Immature natural killer cell (primary cell): ENCODE data around the gene PTEN. TPM values are rescaled to one million over a fixed set of nuclear protein-coding genes. Genes with fewer than 3 reads are reported as not detected.

Source experiments
- DNase-seq, 3 donors: peaks; one replicate each; pipeline ENCODE4 v3.0.0; 2022; ENCODE audit warnings: mixed read lengths in 1 of 3
- H3K27ac Mint-ChIP-seq, 6 donors: one replicate each; pipeline ENCODE4 v1.8.0; 2020; ENCODE audit warnings: mixed read lengths in 6 of 6, mild to moderate bottlenecking in 5 of 6, inconsistent platforms in 4 of 6, moderate library complexity in 3 of 6
- H3K27me3 Mint-ChIP-seq, 3 donors: one replicate each; pipeline ENCODE4 v1.8.0; 2020 to 2021; ENCODE audit warnings: low read depth in 3 of 3, mild to moderate bottlenecking in 3 of 3, mixed read lengths in 3 of 3, moderate library complexity in 3 of 3, inconsistent platforms in 1 of 3
- H3K36me3 Mint-ChIP-seq, 3 donors: one replicate each; pipeline ENCODE4 v1.8.0; 2020; ENCODE audit warnings: mixed read lengths in 3 of 3, inconsistent platforms in 2 of 3, mild to moderate bottlenecking in 2 of 3
- H3K4me1 Mint-ChIP-seq, 2 donors: one replicate each; pipeline ENCODE4 v1.8.0; 2020; ENCODE audit warnings: inconsistent platforms in 2 of 2, mild to moderate bottlenecking in 2 of 2, mixed read lengths in 2 of 2, moderate library complexity in 1 of 2
- H3K4me3 Mint-ChIP-seq, 5 donors: one replicate each; pipeline ENCODE4 v1.8.0; 2020; ENCODE audit warnings: mild to moderate bottlenecking in 5 of 5, mixed read lengths in 5 of 5, inconsistent platforms in 3 of 5, moderate library complexity in 3 of 5
- H3K9me3 Mint-ChIP-seq, 6 donors: one replicate each; pipeline ENCODE4 v1.8.0; 2020; ENCODE audit warnings: mild to moderate bottlenecking in 6 of 6, mixed read lengths in 6 of 6, inconsistent platforms in 4 of 6, moderate library complexity in 3 of 6
- polyA plus RNA-seq, 3 donors: library from polyadenylated mRNA; unstranded; fragments of 300-500 nt; fragmentation: Illumina TruSeq; gene quantifications; one replicate each; pipeline ENCODE4 v1.2.3, GENCODE V29; 2021

Gene PTEN
- polyA plus RNA-seq, 3 donors from 2014 or later: 18.0 to 33.5 (median 30.6) TPM

DNA sequence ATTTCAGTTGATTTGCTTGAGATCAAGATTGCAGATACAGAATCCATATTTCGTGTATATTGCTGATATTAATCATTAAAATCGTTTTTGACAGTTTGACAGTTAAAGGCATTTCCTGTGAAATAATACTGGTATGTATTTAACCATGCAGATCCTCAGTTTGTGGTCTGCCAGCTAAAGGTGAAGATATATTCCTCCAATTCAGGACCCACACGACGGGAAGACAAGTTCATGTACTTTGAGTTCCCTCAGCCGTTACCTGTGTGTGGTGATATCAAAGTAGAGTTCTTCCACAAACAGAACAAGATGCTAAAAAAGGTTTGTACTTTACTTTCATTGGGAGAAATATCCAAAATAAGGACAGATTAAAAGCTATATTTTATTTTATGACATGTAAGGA is 94.3 kb downstream of the PTEN start:
- H3K4me1 Mint-ChIP-seq: peaks cover 20 to 42% of the 10 kb centered on the region in 2 donors
- no peaks in the 10 kb centered on the region for H3K27me3 Mint-ChIP-seq
- no peak for DNase-seq
- H3K9me3 Mint-ChIP-seq: no peaks in the 10 kb centered on the region
- H3K36me3 Mint-ChIP-seq: peaks cover 21 to 27% (median 25%) of the 10 kb centered on the region in 3 donors
- H3K27ac Mint-ChIP-seq: peak overlapping the region in 1 of 6 donors; percentile 28
- H3K4me3 Mint-ChIP-seq: no peak overlapping the region

DNA sequence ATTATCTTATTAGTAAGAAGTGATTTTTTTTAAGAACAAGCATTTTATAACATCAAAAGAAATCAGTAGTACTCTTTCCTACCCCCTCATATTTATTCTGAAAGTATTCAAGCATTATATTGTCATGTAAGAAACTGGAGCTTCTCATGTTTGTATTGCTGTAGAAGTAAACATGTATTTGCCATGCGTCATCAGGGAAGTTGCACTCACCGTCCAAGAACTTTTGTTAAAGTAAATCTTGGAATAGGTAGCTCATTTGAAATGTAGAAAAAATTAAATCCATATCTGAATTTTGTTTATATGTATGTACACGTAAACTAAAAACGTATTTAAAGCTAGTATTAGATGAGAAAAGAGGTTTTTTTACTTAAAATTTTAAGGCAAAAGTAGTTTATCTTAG is 96.8 kb downstream of the PTEN start:
- H3K27ac Mint-ChIP-seq: no peak overlapping the region
- DNase-seq: no peak
- no peaks in the 10 kb centered on the region for H3K9me3 Mint-ChIP-seq
- H3K4me1 Mint-ChIP-seq: peaks cover 18 to 41% of the 10 kb centered on the region in 2 donors
- no peak overlapping the region for H3K4me3 Mint-ChIP-seq
- H3K36me3 Mint-ChIP-seq: peaks cover 22 to 27% (median 25%) of the 10 kb centered on the region in 3 donors
- H3K27me3 Mint-ChIP-seq: no peaks in the 10 kb centered on the region

DNA sequence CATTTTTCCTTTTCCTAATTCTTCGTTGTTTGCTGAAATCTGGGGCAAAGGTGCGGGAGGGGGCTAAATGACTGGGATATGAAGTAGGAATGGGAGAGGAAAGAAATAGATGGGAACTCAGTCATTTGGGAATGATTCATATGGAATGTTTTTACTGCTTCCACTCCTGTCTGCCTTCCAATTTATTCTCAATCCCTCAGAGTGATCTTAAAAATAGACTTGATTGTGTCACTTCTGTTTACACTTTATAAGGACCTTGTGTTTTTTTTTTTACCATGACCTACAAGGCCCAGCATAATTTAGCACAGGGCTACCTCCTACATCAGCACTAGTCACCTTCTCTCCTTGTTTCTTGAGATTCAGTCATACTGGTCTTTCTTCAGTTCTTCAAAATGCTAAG is 97.9 kb downstream of the PTEN start:
- H3K27me3 Mint-ChIP-seq: no peaks in the 10 kb centered on the region
- peaks cover 22 to 33% (median 25%) of the 10 kb centered on the region in 3 donors for H3K36me3 Mint-ChIP-seq
- H3K27ac Mint-ChIP-seq: peak overlapping the region in 3 of 6 donors; percentile 6 to 59 (median 28)

DNA sequence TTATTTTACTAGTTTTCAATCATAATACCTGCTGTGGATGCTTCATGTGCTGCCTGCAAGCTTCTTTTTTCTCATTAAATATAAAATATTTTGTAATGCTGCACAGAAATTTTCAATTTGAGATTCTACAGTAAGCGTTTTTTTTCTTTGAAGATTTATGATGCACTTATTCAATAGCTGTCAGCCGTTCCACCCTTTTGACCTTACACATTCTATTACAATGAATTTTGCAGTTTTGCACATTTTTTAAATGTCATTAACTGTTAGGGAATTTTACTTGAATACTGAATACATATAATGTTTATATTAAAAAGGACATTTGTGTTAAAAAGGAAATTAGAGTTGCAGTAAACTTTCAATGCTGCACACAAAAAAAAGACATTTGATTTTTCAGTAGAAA is 103.0 kb downstream of the PTEN start:
- H3K27ac Mint-ChIP-seq: peak overlapping the region in 2 of 6 donors; percentile 32 to 51

More for the DNA sequence above, 97.9 kb downstream of the PTEN start:
- Mint-ChIP-seq H3K4me1 (peaks cover 14 to 36% of the 10 kb centered on the region in 2 donors), H3K4me3 (no peak overlapping the region), H3K9me3 (no peaks in the 10 kb centered on the region)
- no peak for DNase-seq

DNA sequence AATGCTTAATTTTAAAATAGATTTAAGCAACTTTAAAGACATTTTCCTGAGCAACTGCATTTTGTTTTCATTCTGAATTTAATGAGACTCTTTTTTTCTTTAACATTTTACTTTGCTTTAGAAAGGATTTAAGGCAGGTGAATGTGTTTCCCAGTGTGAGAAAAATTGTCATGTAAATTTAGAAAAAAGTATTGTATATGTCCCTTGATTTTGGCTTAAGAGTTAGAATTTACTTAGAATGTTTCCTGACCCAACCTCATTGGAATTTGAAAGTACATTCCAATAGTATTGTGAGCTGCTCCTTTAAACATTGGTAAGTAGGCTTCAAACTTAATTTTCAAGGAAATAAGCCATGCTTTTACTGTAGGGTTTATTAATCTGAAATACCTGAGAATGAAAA is 110.2 kb downstream of the PTEN start:
- H3K27ac Mint-ChIP-seq: no peak overlapping the region
- peaks cover 0 to 3% (median 3%) of the 10 kb centered on the region in 3 donors for H3K27me3 Mint-ChIP-seq
- DNase-seq: no peak
- H3K36me3 Mint-ChIP-seq: no peaks in the 10 kb centered on the region
- no peaks in the 10 kb centered on the region for H3K4me1 Mint-ChIP-seq
- no peak overlapping the region for H3K4me3 Mint-ChIP-seq
- H3K9me3 Mint-ChIP-seq: no peaks in the 10 kb centered on the region

More for the DNA sequence above, 103.0 kb downstream of the PTEN start:
- Mint-ChIP-seq H3K9me3 (no peaks in the 10 kb centered on the region), H3K36me3 (peaks cover 11 to 18% (median 12%) of the 10 kb centered on the region in 3 donors), H3K4me3 (no peak overlapping the region), H3K27me3 (no peaks in the 10 kb centered on the region), H3K4me1 (peaks cover 4 to 13% of the 10 kb centered on the region in 2 donors)
- DNase-seq: no peak

DNA sequence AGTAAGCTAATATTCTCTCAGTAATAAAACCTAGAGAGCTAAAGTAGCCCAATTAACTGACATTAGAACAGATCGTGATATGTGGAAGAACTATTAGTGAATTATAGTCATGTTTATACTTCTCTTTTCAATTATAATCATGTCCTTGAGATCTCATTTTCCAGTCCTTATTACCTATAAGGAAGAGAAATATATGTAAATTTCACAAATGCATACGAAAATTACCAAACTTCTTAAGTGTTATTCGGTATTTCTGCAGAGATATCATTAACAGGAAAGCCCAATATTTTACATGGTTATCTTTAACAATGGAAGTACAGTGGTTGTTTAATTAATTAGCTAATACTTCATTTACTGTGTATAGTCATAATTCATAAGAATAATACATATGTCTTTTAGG is 110.7 kb downstream of the PTEN start:
- Mint-ChIP-seq H3K27ac (no peak overlapping the region), H3K36me3 (no peaks in the 10 kb centered on the region), H3K4me1 (no peaks in the 10 kb centered on the region), H3K9me3 (no peaks in the 10 kb centered on the region), H3K4me3 (no peak overlapping the region), H3K27me3 (peaks cover 0 to 3% (median 3%) of the 10 kb centered on the region in 3 donors)
- DNase-seq: no peak

DNA sequence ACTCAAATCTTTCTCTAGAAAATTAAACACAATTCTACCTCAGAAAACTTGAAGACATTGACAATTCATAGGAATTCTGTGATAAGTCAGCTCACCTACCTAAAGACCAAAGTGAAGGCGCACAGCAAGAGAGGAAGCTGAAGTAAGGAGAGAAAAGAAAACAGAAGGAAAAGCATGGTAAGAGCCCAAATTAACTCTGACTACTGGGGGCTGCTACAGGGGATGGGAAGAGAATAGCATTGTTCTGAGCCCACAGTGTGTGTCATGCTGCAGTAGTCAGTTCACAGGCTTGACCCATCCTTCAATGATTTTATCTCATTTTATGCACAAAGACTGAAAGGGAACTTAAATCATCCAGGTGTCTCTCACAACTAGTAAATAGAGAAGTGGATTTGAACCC is 111.3 kb downstream of the PTEN start:
- H3K9me3 Mint-ChIP-seq: no peaks in the 10 kb centered on the region
- no peak overlapping the region for H3K27ac Mint-ChIP-seq
- H3K4me3 Mint-ChIP-seq: no peak overlapping the region
- peaks cover 0 to 3% (median 3%) of the 10 kb centered on the region in 3 donors for H3K27me3 Mint-ChIP-seq
- DNase-seq: no peak
- H3K36me3 Mint-ChIP-seq: no peaks in the 10 kb centered on the region
- H3K4me1 Mint-ChIP-seq: no peaks in the 10 kb centered on the region

DNA sequence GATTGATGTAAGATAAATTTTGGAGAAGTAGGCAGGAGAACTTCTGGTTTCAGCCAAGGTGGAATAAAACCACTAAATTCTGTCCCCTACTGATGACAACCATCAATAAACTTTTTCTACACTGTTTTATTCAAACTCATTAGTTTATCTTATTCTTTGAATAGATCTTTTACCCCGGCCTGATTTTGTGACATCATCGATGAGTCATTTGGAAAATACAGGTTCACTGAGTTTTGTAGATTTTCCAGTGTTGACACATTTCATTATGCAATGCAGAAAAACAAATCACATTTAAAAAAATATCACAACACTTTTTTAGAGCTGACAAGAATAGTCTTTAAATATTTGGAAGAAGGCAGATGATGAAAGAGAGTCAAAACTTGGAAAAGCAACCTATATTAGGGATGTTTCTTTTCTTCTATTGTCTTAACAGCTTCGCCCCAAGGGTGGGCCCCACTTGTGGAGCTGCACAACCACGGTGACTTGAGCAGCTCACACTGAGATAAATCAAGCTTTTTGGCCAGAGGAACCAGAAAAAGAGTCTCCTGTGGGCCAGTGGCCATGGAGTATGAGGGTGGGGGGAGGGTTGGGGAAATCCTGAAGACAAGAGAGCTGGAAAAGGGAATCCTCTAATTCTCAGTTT is 112.8 kb downstream of the PTEN start:
- Mint-ChIP-seq H3K4me3 (no peak overlapping the region), H3K9me3 (no peaks in the 10 kb centered on the region), H3K4me1 (no peaks in the 10 kb centered on the region), H3K36me3 (no peaks in the 10 kb centered on the region), H3K27ac (no peak overlapping the region), H3K27me3 (peaks cover 0 to 3% (median 3%) of the 10 kb centered on the region in 3 donors)
- DNase-seq: no peak

DNA sequence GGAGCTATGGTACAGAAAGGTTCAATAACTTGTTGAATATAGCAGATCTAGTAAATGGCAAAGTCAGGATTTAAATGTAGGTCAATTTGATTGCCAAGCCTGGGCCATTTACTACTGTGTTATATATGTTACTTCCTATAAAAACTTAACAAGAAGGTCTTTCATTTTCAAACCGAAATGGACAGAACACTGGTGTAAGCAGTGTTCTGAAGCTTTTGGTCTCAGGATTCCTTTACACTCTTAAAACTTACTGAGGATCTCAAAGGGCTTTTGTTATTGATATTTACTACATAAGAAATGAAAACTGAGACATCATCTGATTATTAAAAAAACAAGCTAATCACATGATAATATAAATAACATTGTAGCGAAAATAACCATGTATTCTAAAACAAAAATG is 114.7 kb downstream of the PTEN start:
- no peak overlapping the region for H3K27ac Mint-ChIP-seq
- H3K36me3 Mint-ChIP-seq: no peaks in the 10 kb centered on the region
- no peak overlapping the region for H3K4me3 Mint-ChIP-seq
- no peaks in the 10 kb centered on the region for H3K9me3 Mint-ChIP-seq
- H3K27me3 Mint-ChIP-seq: peaks cover 3% of the 10 kb centered on the region in 3 donors
- H3K4me1 Mint-ChIP-seq: no peaks in the 10 kb centered on the region
- no peak for DNase-seq

DNA sequence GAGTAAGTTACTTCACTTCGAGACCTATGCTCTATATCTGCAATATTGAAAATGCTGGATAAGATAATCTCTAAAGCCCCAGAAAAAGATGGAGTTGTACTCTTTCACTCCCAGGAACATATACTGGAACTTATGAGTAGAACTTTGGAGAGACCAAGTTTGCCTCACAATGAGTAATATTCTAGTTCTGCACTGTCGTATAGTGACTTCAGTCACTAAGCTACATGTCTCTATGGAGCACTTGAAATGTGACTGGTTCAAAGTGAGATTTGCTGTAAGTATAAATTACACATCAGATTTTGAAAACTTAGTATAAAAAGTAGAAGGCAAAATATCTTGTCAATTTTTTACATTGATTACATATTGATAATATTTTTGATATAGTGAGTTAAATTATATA is 116.4 kb downstream of the PTEN start:
- Mint-ChIP-seq H3K9me3 (no peaks in the 10 kb centered on the region), H3K4me3 (no peak overlapping the region), H3K27me3 (peaks cover 3 to 8% (median 4%) of the 10 kb centered on the region in 3 donors), H3K27ac (no peak overlapping the region), H3K4me1 (no peaks in the 10 kb centered on the region), H3K36me3 (no peaks in the 10 kb centered on the region)
- DNase-seq: no peak

DNA sequence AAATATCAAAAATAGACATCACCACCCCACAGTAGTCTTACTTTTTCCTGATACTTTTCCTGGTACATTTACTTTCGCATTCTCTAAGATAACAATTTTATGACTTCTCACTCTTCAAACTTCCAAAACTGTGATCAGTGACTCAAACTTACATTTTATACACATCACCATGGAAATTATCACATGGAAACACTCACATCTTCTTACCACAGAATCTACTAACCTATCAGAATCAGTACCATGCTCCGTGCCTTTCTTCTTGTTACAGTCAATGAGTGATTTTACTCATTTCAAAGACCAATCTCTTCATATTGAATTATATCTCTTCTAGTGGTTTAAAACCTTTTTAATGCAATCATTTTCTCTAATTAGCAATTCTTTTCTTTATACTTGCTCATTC is 120.3 kb downstream of the PTEN start:
- Mint-ChIP-seq H3K27ac (no peak overlapping the region), H3K36me3 (peaks cover 0 to 4% (median 0%) of the 10 kb centered on the region in 3 donors), H3K4me1 (no peaks in the 10 kb centered on the region), H3K4me3 (no peak overlapping the region), H3K27me3 (peaks cover 1 to 5% (median 3%) of the 10 kb centered on the region in 3 donors), H3K9me3 (no peaks in the 10 kb centered on the region)
- no peak for DNase-seq

DNA sequence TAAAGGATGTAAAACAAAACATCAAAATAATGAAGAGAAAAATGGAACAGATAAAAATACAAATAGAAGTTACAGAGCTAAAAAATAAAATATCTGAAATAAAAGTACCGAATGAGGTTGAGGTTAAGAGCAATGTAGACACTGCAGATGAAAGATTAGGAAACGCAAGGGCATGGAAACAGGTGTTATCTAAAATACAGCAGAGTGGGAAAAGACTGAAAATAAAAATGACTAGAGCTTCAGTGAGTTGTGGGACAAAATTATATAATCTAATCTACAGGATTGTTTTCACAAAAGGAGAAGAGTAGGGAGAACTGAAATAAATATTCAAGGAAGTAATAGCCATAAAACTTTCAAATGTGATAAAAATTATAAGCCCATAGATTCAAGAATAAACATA is 123.8 kb downstream of the PTEN start:
- no peak for DNase-seq
- peaks cover 0 to 4% (median 0%) of the 10 kb centered on the region in 3 donors for H3K36me3 Mint-ChIP-seq
- H3K27ac Mint-ChIP-seq: no peak overlapping the region
- no peaks in the 10 kb centered on the region for H3K9me3 Mint-ChIP-seq
- H3K4me1 Mint-ChIP-seq: no peaks in the 10 kb centered on the region
- H3K4me3 Mint-ChIP-seq: no peak overlapping the region
- H3K27me3 Mint-ChIP-seq: peaks cover 0 to 5% (median 1%) of the 10 kb centered on the region in 3 donors

DNA sequence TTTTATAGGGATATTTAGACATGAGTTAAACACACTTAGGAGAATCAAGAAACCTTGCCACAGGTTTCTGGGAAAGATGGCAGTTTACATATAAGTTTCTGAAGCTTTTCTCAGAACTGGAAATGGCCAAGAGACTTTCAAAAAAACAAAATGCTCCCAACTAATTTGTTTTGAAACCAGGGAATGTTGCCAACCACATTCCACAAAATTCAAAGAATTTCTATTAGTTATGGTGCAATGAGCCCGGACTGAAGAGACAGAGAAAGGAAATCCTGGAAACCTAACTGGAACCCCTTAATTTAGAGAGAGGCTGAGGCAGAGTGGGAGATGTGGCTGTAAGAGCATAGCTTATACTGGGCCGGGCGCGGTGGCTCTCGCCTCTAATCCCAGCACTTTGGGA is 128.5 kb downstream of the PTEN start:
- DNase-seq: no peak
- Mint-ChIP-seq H3K4me1 (no peaks in the 10 kb centered on the region), H3K36me3 (peaks cover 0 to 6% (median 0%) of the 10 kb centered on the region in 3 donors), H3K9me3 (no peaks in the 10 kb centered on the region), H3K27me3 (peaks cover 0 to 4% (median 2%) of the 10 kb centered on the region in 3 donors), H3K4me3 (no peak overlapping the region), H3K27ac (peak overlapping the region in 1 of 6 donors; percentile 36)

DNA sequence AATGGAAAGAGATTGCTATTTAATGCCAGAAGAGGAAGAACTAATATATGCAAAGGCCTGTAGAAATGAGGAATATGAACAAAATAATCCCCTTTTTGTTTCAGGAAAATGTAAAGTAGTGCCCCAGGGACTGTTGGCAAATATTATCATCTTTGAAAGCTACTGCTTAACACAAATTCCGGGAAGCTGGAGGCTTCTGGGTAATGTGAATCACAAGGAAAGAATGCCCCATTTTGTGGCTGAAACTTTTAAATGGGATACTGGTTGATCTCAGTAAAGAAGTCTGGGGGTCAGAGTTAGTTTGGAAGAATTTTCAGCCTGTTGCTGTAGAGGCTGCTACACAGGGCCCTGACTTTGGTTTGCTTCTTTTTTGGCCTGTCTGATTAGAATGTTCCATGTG is 141.0 kb downstream of the PTEN start:
- Mint-ChIP-seq H3K27ac (no peak overlapping the region), H3K27me3 (peaks cover 0 to 3% (median 0%) of the 10 kb centered on the region in 3 donors)
- no peak for DNase-seq

DNA sequence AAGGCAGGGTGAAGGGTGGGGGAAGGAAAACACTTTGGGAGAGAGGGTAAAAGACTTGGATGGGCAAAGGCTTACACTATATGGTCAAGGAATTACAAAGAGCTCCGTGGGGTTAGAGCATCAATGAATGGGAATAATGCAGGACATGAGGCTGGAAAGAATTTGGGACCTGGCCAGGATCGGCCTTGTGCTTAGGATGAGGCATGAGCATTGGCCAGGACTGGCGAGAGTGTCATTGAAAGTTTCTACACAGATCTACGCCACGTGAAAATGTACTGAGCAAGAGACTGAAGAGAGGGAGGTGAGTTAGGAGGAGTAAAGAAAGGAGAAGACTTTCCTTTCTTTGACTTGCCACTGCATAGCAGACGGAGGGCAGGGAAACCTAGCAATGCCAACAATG is 142.8 kb downstream of the PTEN start:
- DNase-seq: no peak
- Mint-ChIP-seq H3K4me3 (no peak overlapping the region), H3K36me3 (no peaks in the 10 kb centered on the region), H3K27ac (no peak overlapping the region), H3K4me1 (no peaks in the 10 kb centered on the region), H3K27me3 (no peaks in the 10 kb centered on the region), H3K9me3 (peaks cover 0 to under 1% (median 0%) of the 10 kb centered on the region in 6 donors)

More for the DNA sequence above, 141.0 kb downstream of the PTEN start:
- H3K36me3 Mint-ChIP-seq: peaks cover 0 to 3% (median 0%) of the 10 kb centered on the region in 3 donors
- no peaks in the 10 kb centered on the region for H3K4me1 Mint-ChIP-seq
- no peaks in the 10 kb centered on the region for H3K9me3 Mint-ChIP-seq
- H3K4me3 Mint-ChIP-seq: no peak overlapping the region
